Osteoblast (primary cell): Measurements from ENCODE around the gene RGS14. TPM values are rescaled to one million over a fixed set of nuclear protein-coding genes. Genes with fewer than 3 reads are reported as not detected.
"Not testable (repeated sequence)": the region's sequence is repeated elsewhere in the genome, so short reads cannot be mapped to it uniquely, and the experiment has no call there.

Experiments used
- DNase-seq: peaks from one replicate; pipeline ENCODE4 v3.0.0; 2011; ENCODE audit warnings: low spot score, mixed read lengths; ENCODE audit not compliant: insufficient read length; ENCODE audit errors: missing footprints
- H2AFZ ChIP-seq: 2 replicates; pipeline ENCODE4 v1.6.0; 2011; ENCODE audit warnings: mild to moderate bottlenecking, low read length
- H3K27ac ChIP-seq: 2 replicates; pipeline ENCODE4 v1.5.1; 2011; ENCODE audit warnings: mild to moderate bottlenecking, low read depth, low read length, moderate library complexity
- H3K27me3 ChIP-seq: 2 replicates; pipeline ENCODE4 v1.6.0; 2012; ENCODE audit warnings: mild to moderate bottlenecking, control low read depth, inconsistent platforms, low read length, moderate library complexity; ENCODE audit not compliant: insufficient read depth
- H3K36me3 ChIP-seq: 2 replicates; pipeline ENCODE4 v1.5.1; 2011; ENCODE audit warnings: mild to moderate bottlenecking, low read length, control low read depth, moderate library complexity; ENCODE audit not compliant: insufficient read depth
- H3K4me1 ChIP-seq: 2 replicates; pipeline ENCODE4 v1.5.1; 2011; ENCODE audit warnings: mild to moderate bottlenecking, low read length, control low read depth, moderate library complexity; ENCODE audit not compliant: insufficient read depth
- H3K4me2 ChIP-seq: 2 replicates; pipeline ENCODE4 v1.6.0; 2011; ENCODE audit warnings: mild to moderate bottlenecking, low read length; ENCODE audit not compliant: insufficient read depth
- H3K4me3 ChIP-seq: fragments of 200-600 bp; sonication (generic); 3 replicates; pipeline ENCODE4 v1.5.1; 2012; ENCODE audit warnings: mild to moderate bottlenecking, low read length, inconsistent platforms; ENCODE audit not compliant: insufficient read depth
- H3K79me2 ChIP-seq: 2 replicates; pipeline ENCODE4 v1.6.0; 2012; ENCODE audit warnings: mild to moderate bottlenecking, low read length, control low read depth, inconsistent platforms; ENCODE audit not compliant: insufficient read depth
- H3K9me3 ChIP-seq: 2 replicates; pipeline ENCODE4 v1.5.1; 2011; ENCODE audit warnings: low read depth, low read length, control low read depth
- H4K20me1 ChIP-seq: 2 replicates; pipeline ENCODE4 v1.6.0; 2012; ENCODE audit warnings: mild to moderate bottlenecking, low read length, control low read depth; ENCODE audit not compliant: insufficient read depth
- CTCF ChIP-seq: IDR thresholded peaks from 2 replicates; pipeline ENCODE4 v1.5.1; 2011; ENCODE audit warnings: mild to moderate bottlenecking, low read depth, low read length, moderate library complexity; ENCODE audit errors: extremely low read depth
- total RNA-seq: library from RNA; depleted of rRNA; stranded (reverse); fragments of >200 nt; gene quantifications from 2 replicates; pipeline ENCODE4 v1.2.3, GENCODE V29; 2012

RGS14 gene
- total RNA-seq, 1 donor, result 9.4 TPM

- Histone ChIP-seq H3K27ac (no peak overlapping the region), H3K4me2 (no peak overlapping the region), H3K9me3 (no peaks in the 10 kb centered on the region), H3K36me3 (no peaks in the 10 kb centered on the region), H3K4me1 (peaks cover 14% of the 10 kb centered on the region), H3K4me3 (no peak overlapping the region), H2AFZ (no peak overlapping the region), H4K20me1 (no peaks in the 10 kb centered on the region), H3K79me2 (no peaks in the 10 kb centered on the region), H3K27me3 (peaks cover 10% of the 10 kb centered on the region)
- TF ChIP-seq CTCF, result no peak
- peak; percentile 11 for DNase-seq
Observed at GRCh38 chr5:177359451-177359851, 1.7 kb downstream of the RGS14 start.

GRCh38 chr5:177359860-177360259 lies 2.1 kb downstream of the RGS14 start:
- no peak for TF ChIP-seq CTCF
- no peak overlapping the region for H3K4me3 ChIP-seq
- peaks cover 14% of the 10 kb centered on the region for H3K4me1 ChIP-seq
- H3K9me3 ChIP-seq, result no peaks in the 10 kb centered on the region
- H3K27ac ChIP-seq, result no peak overlapping the region
- H3K36me3 ChIP-seq, result no peaks in the 10 kb centered on the region
- no peaks in the 10 kb centered on the region for H4K20me1 ChIP-seq
- H3K79me2 ChIP-seq, result no peaks in the 10 kb centered on the region
- peak; percentile 70 for DNase-seq
- no peak overlapping the region for H3K4me2 ChIP-seq
- no peak overlapping the region for H2AFZ ChIP-seq
- peaks cover 10% of the 10 kb centered on the region for H3K27me3 ChIP-seq

DNA sequence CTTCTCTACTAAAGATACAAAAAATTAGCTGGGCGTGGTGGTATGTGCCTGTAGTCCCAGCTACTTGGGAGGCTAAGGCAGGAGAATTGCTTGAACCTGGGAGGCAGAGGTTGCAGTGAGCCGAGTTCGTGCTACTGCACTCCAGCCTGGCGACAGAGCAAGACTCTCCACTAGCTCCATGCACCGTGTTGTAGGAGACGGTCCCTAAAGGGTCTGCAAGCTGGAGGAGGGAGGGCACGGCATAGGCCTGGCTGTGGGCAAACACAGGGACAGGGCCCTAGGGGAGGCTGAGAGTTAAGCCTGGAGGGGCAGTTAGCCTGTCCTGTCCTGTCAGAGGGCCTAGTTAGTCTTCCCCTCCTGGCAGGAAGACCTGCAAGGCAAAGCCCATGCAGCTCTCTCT lies 3.0 kb downstream of the RGS14 start:
- not testable (repeated sequence) for H3K36me3 ChIP-seq, H3K27ac ChIP-seq, H3K4me3 ChIP-seq, H3K4me2 ChIP-seq, H3K9me3 ChIP-seq, H3K79me2 ChIP-seq, H4K20me1 ChIP-seq, DNase-seq, H2AFZ ChIP-seq
- Histone ChIP-seq H3K4me1 (peaks cover 14% of the 10 kb centered on the region), H3K27me3 (peaks cover 10% of the 10 kb centered on the region)

- Histone ChIP-seq H4K20me1 (no peaks in the 10 kb centered on the region), H3K79me2 (no peaks in the 10 kb centered on the region), H2AFZ (no peak overlapping the region), H3K4me1 (peaks cover 17% of the 10 kb centered on the region), H3K27me3 (peaks cover 10% of the 10 kb centered on the region), H3K4me3 (no peak overlapping the region), H3K9me3 (no peaks in the 10 kb centered on the region), H3K4me2 (no peak overlapping the region), H3K27ac (no peak overlapping the region), H3K36me3 (no peaks in the 10 kb centered on the region)
- TF ChIP-seq CTCF, result no peak
- peak; percentile 53 for DNase-seq
Observed at GRCh38 chr5:177361418-177362291, 3.9 kb downstream of the RGS14 start.
